Measurements from ENCODE around the gene FBRSL1.
"Not testable (repeated sequence)": the region's sequence is repeated elsewhere in the genome, so short reads cannot be mapped to it uniquely, and the experiment has no call there.

Gene FBRSL1

DNA sequence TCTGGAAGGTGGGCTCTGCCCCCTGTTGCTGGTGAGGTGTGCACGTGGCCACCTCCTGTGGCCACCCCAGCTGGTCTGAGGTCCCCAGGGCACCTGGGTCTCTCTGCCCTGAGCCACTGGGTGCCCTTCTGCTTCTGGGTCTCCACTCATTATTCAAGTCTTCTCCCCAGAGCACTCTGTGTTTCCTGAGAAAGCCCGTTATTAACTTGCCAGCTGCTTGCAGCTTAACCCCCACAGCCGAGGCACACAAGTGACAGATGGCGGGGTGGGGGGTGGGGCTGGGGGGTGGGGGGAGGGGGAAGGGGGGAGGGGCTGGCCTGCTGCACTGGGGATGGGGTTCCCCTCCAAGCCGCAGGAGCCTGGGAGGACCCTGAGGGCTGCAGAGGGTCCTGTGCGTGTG, 40.5 kb downstream of the FBRSL1 start:
- DNase-seq, result no peak

DNA sequence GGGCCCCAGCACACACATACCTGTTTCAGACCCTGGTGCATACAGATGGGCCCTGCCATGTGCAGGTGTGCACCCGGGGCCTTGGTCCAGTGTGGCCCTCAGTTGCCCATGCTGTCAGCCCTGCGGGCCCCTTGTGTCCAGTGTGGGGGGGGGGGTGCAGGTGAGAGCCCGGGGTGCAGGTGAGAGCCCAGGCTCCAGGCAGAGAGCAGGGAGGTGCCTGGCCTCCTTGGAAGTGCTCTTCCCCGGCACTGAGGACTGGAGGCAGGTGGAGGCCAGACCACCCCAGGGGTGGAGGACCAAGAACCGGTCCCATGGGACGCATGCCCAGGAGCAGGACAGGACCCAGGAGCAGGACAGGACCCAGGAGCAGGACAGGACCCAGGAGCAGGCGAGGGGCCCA, 40.9 kb downstream of the FBRSL1 start:
- no peak for DNase-seq

DNA sequence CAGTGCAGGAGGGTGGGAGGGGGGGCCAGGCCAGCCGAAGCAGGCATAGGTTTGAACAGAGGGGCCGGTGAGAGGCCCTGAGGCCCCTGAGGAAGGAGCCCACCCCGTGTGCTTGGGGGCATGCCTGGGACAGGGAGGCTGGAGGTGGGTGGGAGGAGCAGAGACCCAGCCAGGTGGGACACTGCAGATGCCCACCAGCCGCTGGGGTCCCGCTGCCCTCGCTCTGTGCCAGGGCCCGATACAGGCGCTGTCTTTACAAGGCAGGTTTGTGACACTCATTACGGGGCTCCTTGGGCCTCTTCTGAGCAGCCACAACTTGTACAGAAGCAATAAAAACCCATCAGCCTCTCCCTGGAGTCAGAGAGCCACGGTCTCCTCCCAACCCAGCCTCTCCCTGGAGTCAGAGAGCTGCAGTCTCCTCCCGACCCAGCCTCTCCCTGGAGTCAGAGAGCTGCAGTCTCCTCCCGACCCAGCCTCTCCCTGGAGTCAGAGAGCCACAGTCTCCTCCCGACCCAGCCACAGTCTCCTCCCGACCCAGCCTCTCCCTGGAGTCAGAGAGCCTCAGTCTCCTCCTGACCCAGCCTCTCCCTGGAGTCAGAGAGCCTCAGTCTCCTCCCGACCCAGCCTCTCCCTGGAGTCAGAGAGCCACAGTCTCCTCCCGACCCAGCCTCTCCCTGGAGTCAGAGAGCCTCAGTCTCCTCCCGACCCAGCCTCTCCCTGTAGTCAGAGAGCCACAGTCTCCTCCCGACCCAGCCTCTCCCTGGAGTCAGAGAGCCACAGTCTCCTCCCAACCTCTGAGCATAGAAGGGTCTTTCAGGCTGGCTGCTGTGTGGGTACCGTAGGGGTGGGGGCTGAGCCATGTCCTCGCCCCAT, 43.0 kb downstream of the FBRSL1 start:
- DNase-seq, result not testable (repeated sequence)

- DNase-seq, result no peak
Measured at GRCh38 chr12:132533584-132533958, 43.6 kb downstream of the FBRSL1 start.

DNA sequence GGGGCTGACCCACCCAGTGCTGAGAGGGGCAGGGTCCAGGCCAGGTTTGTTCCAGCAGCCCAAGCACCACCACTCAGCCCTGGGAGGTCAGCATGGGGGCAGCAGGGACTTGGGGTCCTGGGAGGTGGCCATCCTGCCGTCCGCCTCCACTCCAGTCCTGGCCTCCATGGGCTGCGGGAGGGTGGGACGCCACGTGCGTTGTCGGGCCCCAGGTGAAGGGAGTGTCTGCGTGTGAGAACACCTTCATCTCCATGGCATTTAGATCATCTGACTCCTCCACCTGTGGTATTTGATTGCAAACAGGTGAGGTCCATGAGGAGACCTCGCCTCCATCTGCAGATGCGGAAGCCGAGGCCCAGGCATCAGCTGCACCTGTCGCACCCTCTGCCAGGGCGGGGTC, 44.1 kb downstream of the FBRSL1 start:
- no peak for DNase-seq

- DNase-seq, result no peak
Measured at GRCh38 chr12:132535019-132535418, 45.1 kb downstream of the FBRSL1 start.

GRCh38 chr12:132536102-132536876, 46.3 kb downstream of the FBRSL1 start:
- DNase-seq, result no peak

DNA sequence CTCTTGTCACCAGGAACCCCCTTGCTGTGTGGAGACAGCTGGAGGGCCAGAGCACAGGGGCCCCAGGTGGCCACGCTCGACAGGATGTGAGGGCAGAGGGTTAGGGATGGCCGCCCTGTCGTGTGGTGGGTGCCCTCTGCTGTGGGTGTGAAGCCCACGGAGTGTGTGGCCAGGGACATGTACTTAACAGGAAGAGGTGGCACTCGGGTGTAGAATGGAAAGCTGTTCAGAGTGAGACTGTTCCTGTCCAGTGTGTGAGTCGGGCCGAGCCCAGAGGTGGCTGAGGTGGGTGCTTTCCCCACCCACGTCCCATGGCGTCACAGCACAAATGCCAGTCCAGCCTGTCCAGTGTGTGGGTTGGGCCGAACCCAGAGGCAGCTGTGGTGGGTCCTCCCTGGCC, 47.1 kb downstream of the FBRSL1 start:
- no peak for DNase-seq

DNA sequence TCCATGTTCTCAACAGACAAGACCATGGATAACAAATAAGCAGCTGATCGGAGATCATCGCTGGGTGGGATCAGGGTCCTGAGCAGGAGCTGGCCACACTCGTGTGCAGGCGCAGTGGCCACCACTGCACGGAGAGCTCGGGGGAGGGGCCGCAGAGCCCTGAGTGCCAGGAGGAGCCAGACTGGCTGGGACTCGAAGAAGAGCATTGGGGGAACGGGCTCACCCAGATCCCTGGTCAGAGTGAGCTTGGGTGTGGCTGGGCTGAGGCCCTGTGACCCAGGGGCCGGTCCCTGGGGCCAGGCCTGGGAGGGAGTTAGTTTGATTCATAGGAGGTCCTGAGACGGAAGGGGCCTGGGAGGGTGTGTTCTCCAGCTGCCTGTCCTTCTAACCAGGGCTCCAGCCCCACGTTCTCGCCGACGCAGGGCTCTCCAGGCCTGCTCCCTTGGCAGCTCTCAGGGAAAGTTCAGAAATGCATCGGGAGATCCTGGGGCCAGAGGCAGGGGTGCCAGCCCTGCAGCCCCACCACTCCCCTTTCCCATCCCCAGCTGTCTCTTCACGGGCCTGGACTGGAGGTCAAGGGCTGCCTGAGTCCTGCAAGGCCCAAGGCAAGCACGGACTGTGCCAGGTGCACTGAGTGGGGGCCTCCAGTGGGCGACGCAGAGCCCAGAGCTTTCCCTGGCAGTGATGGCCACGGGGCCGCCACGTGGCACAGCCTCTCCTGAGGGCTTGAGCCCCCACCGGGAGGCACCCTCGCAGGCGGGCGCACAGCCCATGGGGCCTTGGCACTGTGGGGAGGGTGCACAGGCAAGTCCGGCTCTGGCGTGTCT, 48.1 kb downstream of the FBRSL1 start:
- no peak for DNase-seq

DNA sequence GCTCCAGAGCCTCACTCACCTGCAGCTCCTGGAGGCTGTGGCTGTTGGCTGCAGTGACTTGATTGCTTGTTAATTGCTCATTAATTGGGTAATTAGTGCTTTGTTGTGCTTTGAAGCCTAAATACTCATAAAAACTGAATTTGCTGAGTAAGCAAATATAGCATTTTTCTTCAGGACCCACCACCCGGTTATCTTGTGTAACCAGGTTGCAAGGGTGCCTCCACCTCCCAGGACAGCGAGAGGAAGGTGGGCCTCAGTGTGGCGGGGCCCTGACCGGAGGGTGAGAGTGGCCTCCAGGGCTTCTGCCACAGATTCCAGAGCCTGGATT, 48.7 kb downstream of the FBRSL1 start:
- DNase-seq, result no peak

GRCh38 chr12:132539016-132539773, 49.2 kb downstream of the FBRSL1 start:
- no peak for DNase-seq

DNA sequence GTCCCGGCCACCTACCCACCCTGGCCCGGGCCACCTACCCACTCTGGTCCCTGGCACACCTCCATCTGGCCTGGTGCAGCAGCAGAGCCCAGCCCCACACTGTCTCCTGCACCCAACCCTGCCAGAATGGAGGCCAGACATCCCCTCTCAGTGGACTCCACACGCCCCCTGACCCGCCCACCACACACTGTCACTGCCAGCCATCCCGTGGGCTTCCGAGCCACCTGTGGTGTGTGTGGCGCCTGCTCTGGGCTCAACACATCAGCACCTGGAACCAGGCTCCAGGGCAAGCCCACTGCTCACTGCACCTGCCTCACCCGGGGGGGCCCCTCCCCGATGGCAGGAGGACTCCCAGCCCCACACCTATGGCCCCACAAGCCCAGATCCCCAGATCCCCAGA, 50.5 kb downstream of the FBRSL1 start:
- no peak for DNase-seq

DNA sequence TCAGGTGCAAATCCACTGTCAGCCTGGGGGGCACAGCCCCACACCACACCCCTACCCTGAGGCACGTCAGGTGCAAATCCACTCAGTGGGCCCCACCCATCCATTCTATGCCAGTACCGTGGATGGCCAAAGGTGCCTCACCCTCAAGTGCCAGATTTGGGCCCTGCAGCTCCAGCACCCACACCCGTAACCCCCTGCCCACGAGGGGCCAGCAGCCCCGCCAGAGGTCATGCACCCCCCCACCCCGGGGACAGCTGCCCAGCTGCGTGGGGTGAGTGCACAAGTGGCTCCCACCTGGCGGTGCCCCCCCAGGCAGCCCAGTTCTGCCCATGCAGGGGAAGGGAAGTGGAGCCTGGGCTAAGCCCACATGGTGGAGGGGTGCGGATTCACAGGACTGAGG, 51.2 kb downstream of the FBRSL1 start:
- DNase-seq, result no peak

DNA sequence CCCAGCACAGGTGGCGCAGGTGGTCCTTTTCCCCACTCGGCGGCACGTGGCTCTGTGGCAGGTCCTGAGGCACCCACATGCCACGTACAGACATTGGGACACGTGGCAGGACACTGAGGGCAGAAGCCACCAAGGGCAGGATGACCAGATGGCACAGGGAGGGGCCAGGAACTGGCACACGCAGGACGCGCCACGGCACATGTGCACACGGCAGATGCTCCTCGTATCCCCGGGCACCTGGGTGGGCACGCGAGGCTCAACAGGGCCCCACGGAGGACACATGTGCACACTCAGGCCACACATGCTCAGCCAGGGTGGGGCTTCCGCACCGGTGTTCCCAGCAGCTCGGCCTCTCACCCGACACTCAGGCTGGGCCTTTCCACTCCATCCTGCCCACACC, 52.0 kb downstream of the FBRSL1 start:
- no peak for DNase-seq

GRCh38 chr12:132542661-132543060, 52.7 kb downstream of the FBRSL1 start:
- DNase-seq, result no peak

DNA sequence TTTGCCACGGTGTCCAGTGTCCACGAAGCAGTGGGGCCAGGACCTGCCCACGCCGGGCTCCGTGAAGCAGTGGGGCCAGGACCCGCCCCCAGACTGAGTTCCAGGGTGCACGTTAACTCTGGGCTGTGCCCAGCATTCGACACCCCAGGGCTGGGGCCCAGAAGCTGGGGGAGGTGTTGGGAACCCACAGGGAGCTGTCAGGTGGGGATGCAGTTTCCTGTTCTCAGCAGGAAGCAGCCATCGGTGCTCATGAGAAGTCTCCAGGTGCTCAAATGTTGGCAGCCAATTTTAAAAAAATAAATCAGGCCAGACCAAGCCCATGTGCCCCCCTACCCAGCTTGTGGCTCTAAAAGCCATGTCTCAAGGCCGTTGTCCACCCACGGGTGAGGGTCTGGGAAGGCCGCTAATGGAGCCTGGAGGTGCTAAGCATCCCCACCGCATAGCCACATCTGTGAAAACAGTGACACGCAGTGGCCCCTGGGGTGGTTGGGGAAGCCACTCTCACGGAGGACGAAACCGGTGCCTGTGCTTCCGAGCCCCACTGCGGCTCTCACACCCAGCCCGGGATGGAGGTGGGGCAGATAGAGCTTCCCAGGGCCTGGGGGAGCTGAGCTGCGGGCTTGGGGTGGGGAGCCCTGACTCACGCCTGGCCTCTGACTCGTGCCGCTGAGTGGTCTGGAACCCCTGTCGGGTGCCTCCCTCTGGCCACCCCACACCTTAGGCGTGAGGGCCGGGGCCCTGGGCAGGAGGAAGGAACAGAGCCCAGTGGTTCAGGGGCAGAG, 53.5 kb downstream of the FBRSL1 start:
- DNase-seq, result no peak

- DNase-seq, result no peak
Measured at GRCh38 chr12:132544080-132544397, 54.1 kb downstream of the FBRSL1 start.

GRCh38 chr12:132544498-132544897, 54.5 kb downstream of the FBRSL1 start:
- DNase-seq, result no peak

- no peak for DNase-seq
Measured at GRCh38 chr12:132545164-132545953, 55.4 kb downstream of the FBRSL1 start.

GRCh38 chr12:132545955-132546354, 56.0 kb downstream of the FBRSL1 start:
- DNase-seq, result no peak

DNA sequence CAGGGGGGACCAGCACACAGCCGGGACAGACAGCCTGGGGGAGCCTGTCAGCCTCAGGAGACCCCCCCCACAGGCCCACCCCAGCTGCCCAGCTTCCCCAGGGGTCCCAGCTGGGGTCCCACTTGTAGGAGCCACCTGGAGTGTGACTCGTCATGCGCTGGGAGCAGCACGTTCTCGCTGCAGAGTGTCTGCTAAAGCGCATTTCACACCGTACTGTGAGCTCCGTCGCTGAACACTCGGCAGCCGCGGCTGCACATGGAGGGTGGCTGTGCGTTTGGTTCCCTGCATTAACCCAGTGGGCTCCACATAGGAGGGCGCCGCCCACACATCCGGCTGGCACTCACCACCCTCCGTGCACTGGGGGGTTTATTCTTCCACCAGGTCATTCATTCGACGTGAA, 56.7 kb downstream of the FBRSL1 start:
- no peak for DNase-seq

Data from fibroblast of upper back skin (primary cell).